GM10248 (cell line): ENCODE measurements around the gene ABCA6.

Source experiments
- CTCF ChIA-PET: fragments of 300-600 bp; sonication (Branson Sonifier 250); formaldehyde crosslinking; extraction: SDS; loops from one replicate; lab custom pipeline; 2021; ENCODE audit warnings: antibody characterized with exemption; lab: Yijun Ruan, JAX
- POLR2A ChIA-PET: fragments of 350-650 bp; sonication (Branson Sonifier 250); formaldehyde crosslinking; extraction: SDS; loops from one replicate; lab custom pipeline; 2020; ENCODE audit warnings: antibody characterized with exemption; lab: Yijun Ruan, JAX
- DNase-seq: peaks from one replicate; pipeline ENCODE4 v3.0.0; 2012; ENCODE audit errors: extremely low spot score
- CTCF ChIP-seq: IDR thresholded peaks from 2 replicates; pipeline ENCODE4 v1.5.1; 2012; ENCODE audit warnings: mild to moderate bottlenecking, low read depth; ENCODE audit errors: extremely low read depth, missing control alignments, control extremely low read depth

ABCA6 gene

GRCh38 chr17:69045646-69046045 lies 96.0 kb downstream of the ABCA6 start:
- no peak for TF ChIP-seq CTCF
- POLR2A ChIA-PET, result no interaction called here
- no peak for DNase-seq
- CTCF ChIA-PET, result no interaction called here

DNA sequence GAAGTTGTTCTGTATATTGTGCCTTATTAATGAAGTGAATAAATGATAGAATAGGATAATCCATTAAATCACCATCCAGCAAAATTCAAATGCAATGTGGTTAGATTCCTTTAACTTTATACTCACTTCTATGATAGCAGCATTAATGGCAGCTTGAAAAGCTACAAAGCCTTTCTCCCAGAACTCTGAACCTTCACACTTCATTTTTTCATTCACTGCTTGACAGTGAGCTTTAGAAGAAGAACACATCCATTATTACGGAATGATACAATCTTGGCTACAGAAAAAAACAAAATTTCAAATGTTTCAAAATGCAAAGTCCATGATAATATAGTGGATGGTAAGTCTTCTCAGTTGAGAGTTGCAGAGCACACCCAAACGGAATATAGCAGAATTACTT lies 97.3 kb downstream of the ABCA6 start:
- no peak for DNase-seq
- ChIA-PET POLR2A (no interaction called here), CTCF (interaction anchor here (1.6 kb wide), 1 partner anchor 8 kb away, joined by 5 read pairs; no protein-coding TSS in a partner anchor)
- TF ChIP-seq CTCF, result no peak

DNA sequence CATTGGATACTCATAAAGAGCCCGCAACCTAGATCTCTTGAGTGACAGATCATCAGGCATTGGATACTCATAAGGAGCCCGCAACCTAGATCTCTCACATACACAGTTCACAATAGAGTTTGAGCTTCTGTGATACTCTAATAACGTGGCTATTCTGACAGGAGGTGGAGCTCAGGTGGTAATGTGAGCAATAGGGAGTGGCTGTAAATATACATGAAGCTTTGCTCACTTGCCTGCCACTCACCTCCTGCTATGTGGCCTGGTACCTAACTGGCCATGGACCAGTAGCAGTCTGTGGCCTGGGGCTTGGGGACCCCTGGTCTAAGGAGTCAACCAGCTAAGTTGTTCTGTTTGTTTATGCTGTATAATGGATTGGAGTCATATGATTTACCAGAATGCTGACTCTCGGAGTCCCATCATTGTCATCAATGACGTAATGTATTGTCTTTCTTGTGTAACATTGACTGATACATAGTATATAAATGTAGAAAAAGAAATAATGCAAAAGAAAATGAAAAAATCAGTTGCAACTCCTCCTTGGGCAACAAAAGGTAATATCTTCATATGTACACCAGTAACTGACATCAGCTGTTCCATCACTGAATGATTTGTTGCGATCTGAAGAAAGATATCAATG lies 98.5 kb downstream of the ABCA6 start:
- ChIA-PET CTCF (interaction anchor here (0.7 to 1.6 kb wide), 3 partner anchors 9 to 177 kb away, joined by 3 to 5 read pairs (median 4); no protein-coding TSS in a partner anchor), POLR2A (no interaction called here)
- no peak for DNase-seq
- no peak for TF ChIP-seq CTCF

DNA sequence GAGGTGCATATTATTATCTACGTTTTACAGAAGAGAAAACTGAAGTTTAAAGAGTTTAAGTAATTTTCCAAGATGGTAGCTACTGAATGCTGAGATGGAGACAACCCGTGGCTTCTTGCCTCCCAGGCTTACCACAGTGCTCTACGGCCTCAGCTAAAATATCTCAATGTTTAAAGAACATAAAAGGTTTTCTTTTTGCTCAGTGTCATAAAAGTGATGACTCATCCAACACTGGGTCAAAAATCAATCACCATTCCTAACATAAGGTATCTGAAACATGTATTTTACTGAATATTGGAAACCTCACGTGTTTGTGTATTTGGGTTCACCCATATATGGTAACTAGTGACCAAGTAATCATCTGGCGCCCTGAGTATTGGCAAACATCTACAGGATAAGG lies 99.4 kb downstream of the ABCA6 start:
- POLR2A ChIA-PET, result no interaction called here
- CTCF ChIA-PET, result interaction anchor here (1.0 kb wide), 1 partner anchor 19 kb away, joined by 3 read pairs; no protein-coding TSS in a partner anchor

GRCh38 chr17:69031839-69032238 lies 109.9 kb downstream of the ABCA6 start:
- POLR2A ChIA-PET, result no interaction called here
- TF ChIP-seq CTCF, result no peak
- DNase-seq, result no peak
- CTCF ChIA-PET, result interaction anchor here (1.3 kb wide), 1 partner anchor 12 kb away, joined by 3 read pairs; no protein-coding TSS in a partner anchor

More for the DNA sequence above, 99.4 kb downstream of the ABCA6 start:
- no peak for TF ChIP-seq CTCF
- no peak for DNase-seq

- ChIA-PET CTCF (interaction anchor here (1.3 kb wide), 1 partner anchor 11 kb away, joined by 3 read pairs; no protein-coding TSS in a partner anchor), POLR2A (no interaction called here)
- no peak for TF ChIP-seq CTCF
- DNase-seq, result no peak
Measured at GRCh38 chr17:69030169-69030568, 111.5 kb downstream of the ABCA6 start.
